OCI-M2 (cell line): ENCODE results near the gene SMG6.

Experiments used
- DNase-seq: peaks from one replicate; lab custom pipeline; 2025; ENCODE audit not compliant: unreplicated experiment; lab: John Stamatoyannopoulos, UW

The SMG6 gene

GRCh38 chr17:2237521-2237921 is 66.1 kb downstream of the SMG6 start:
- no peak for DNase-seq

- no peak for DNase-seq
Measured at GRCh38 chr17:2235792-2236366, 67.7 kb downstream of the SMG6 start.

DNA sequence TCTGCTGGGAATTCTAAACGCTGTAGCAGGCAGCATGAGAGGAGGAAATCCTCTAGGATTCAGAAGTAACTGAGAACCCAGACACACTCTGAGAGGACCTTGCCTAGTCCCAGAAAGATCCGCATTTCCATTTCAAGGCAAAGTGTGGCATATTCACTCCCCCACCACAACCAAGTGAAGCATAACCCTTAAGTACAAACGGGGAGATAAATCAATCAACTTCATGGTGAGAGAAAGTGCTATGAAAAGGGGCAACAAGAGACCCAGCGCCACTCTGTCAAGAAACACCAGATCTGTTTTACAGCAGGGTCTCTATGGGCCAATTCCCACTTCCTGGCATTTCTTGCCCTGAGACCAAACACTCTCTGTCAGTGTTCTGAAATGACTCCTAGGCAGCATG is 68.3 kb downstream of the SMG6 start:
- DNase-seq, result no peak

- DNase-seq, result no peak
Measured at GRCh38 chr17:2233441-2233947, 70.1 kb downstream of the SMG6 start.

GRCh38 chr17:2232244-2232638 is 71.3 kb downstream of the SMG6 start:
- DNase-seq, result no peak

DNA sequence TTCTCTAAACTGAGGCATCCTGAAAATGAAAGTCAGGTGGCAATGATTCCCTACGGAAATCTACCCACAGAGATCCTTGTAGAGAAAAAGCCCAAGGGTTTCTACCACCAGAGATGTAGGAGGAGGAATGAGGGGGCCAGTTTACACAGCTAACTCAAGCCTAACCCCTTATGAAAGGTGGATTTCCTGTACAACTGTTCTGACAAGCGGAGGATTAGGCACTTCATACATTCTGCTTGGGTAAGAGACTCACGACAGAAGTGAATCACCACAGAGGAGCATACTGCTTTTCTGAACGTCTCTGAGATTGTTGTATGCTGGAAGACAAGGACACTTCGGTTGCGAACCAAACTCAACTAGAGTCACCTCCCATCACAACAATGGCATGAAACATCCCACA is 72.7 kb downstream of the SMG6 start:
- DNase-seq, result no peak

GRCh38 chr17:2227025-2227699 is 76.4 kb downstream of the SMG6 start:
- no peak for DNase-seq

DNA sequence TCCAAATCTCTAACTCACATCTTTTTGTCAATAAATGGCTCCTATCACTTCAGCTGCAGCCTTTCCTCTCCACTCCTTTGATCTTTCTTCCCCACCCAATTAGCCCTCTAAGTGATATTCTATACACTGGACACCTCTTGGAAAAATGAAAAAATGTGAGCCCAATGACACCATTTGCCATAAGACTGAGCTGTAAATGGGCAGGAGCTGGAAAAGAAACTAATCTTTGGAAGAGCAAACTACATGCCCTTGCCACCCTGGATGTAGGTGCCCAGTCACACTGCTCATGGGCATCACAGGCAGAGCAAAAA is 80.0 kb downstream of the SMG6 start:
- no peak for DNase-seq

DNA sequence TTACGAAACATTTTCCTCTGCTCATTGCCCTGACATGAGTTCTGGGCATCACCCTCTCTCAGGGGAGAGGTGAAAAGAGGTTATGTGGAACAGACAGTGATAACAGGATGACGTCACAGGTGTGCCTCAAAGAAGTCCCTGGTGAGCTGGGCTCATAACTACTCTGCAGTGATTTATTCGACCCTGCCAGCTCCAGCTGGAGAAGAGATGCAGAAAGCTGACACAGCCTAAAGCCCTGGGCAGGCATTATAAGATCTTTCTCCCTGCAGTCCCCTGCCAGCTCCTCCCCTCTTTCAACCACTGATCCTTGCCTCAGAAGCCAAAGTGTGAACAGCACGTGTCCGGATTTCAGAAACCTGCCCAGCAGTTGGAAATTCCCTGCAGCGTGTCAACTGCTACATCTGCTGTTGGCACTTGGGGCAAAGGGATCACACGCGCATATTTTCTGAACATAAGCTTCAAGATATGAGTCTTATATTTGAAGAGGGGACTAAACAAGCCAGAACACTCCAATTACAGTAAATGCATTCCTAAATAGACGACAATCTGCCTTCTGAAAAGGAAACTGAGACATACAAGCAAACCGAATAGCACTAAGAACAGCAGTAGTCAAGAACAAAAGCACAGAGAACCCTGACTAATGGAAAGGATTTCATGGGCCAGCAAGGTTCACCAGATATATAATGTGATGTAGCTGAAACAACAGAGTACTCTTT is 80.5 kb downstream of the SMG6 start:
- no peak for DNase-seq

GRCh38 chr17:2222301-2222700 is 81.3 kb downstream of the SMG6 start:
- DNase-seq, result no peak

- DNase-seq, result no peak
Measured at GRCh38 chr17:2218426-2218825, 85.2 kb downstream of the SMG6 start.

- no peak for DNase-seq
Measured at GRCh38 chr17:2215616-2216364, 87.8 kb downstream of the SMG6 start.

- no peak for DNase-seq
Measured at GRCh38 chr17:2214929-2215615, 88.5 kb downstream of the SMG6 start.

DNA sequence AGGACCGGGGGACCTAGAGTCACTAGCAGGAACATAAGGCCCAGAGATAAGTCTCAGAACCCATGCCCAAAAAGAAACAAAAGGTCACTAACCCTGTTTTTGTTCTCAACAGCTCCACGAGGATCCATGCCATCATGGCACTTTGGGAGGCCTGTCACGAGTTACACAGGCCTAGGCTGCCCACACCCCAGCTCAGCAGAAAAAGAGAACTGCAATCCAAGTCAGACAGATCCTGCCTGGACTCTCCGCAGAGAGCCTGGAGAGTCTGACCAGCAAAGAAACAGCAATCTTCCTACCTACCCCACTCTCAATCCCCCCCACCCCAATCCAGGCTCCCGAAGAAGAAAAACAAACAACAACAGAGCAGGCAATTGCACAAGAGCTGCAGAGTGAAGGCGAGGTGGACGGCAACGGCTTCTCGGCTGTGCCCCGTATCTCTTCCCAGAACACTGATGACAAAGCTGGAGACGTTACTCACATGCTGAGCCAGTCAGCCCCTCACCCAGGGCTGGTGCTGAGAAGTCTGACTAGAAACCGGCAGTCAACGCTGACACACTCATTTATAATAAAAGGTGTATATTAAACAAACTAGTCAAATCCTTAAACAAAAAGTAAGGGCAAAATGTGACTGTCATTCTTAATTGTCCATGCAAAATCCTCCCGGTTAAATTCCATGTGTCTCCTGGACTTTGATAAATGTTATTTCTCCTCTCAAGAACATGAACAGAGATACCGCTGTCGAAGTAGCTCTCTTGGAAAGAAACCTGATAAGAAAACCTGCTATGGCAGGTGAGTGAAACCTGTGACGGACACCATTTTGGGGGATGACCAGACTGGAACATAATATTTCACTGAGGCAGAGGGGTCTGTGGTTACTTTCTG is 89.3 kb downstream of the SMG6 start:
- DNase-seq, result no peak

- DNase-seq, result no peak
Measured at GRCh38 chr17:2213291-2213960, 90.2 kb downstream of the SMG6 start.

GRCh38 chr17:2212400-2212981 is 91.1 kb downstream of the SMG6 start:
- no peak for DNase-seq

GRCh38 chr17:2211661-2212399 is 91.8 kb downstream of the SMG6 start:
- DNase-seq, result no peak

DNA sequence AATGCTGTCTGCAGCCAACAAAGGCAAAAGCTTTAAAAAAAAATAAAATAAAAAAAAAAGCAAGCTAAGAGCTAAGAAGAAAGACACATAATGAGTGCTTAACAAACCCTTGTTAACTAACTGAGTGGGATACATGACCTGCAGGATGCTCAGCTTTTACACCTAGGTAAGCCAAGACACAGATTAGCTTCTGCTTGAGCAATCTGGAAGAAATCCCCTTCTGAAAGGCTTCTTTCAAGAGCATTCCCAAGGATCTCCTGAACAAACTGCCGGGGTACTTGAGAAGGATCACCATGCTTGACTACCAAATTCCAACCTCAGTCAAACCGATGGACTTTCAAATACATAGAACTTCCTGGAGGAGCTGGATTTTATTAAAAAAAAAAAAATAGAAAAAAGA is 92.9 kb downstream of the SMG6 start:
- no peak for DNase-seq
